H9 (cell line): Measurements from ENCODE around the gene SLC2A4RG. TPM values are rescaled to one million over a fixed set of nuclear protein-coding genes. Genes with fewer than 3 reads are reported as not detected.
A peak's percentile ranks its signal among the peaks of the same experiment; 100 is the strongest.

ENCODE experiments used
- DNase-seq: peaks from one replicate; pipeline ENCODE4 v3.0.0-alpha.2; 2017
- H2AFZ ChIP-seq: one replicate; pipeline ENCODE4 v1.6.1; 2013; ENCODE audit warnings: mild to moderate bottlenecking, low read length, control low read depth, moderate library complexity
- H2AK5ac ChIP-seq: 2 replicates; pipeline ENCODE4 v1.6.1; 2013; ENCODE audit warnings: low read length, control low read depth, mixed read lengths; ENCODE audit not compliant: insufficient read length
- H2BK120ac ChIP-seq: one replicate; pipeline ENCODE4 v1.6.1; 2013; ENCODE audit warnings: low read depth, mild to moderate bottlenecking, low read length, control low read depth, inconsistent platforms; ENCODE audit not compliant: poor library complexity, severe bottlenecking
- H2BK12ac ChIP-seq: 2 replicates; pipeline ENCODE4 v1.6.1; 2013; ENCODE audit warnings: low read length, control low read depth, mixed read lengths, low read depth; ENCODE audit not compliant: insufficient read length
- H2BK15ac ChIP-seq: 2 replicates; pipeline ENCODE4 v1.6.1; 2013; ENCODE audit warnings: low read depth, low read length, control low read depth
- H2BK20ac ChIP-seq: one replicate; pipeline ENCODE4 v1.6.1; 2013; ENCODE audit warnings: low read depth, mild to moderate bottlenecking, low read length, control low read depth, inconsistent platforms; ENCODE audit not compliant: poor library complexity, severe bottlenecking
- H2BK5ac ChIP-seq: 2 replicates; pipeline ENCODE4 v1.6.1; 2013; ENCODE audit warnings: low read length, control low read depth, mixed read lengths; ENCODE audit not compliant: insufficient read length
- H3K14ac ChIP-seq: 2 replicates; pipeline ENCODE4 v1.6.1; 2013; ENCODE audit warnings: low read length, control low read depth; ENCODE audit not compliant: insufficient read depth
- H3K18ac ChIP-seq: 2 replicates; pipeline ENCODE4 v1.6.1; 2013; ENCODE audit warnings: low read depth, mild to moderate bottlenecking, mixed read lengths, low read length, control low read depth; ENCODE audit not compliant: insufficient read length
- H3K23ac ChIP-seq: 2 replicates; pipeline ENCODE4 v1.6.1; 2013; ENCODE audit warnings: low read length, control low read depth, mixed read lengths, low read depth; ENCODE audit not compliant: insufficient read length
- H3K23me2 ChIP-seq: 2 replicates; pipeline ENCODE4 v1.6.1; 2013; ENCODE audit warnings: low read depth, mild to moderate bottlenecking, mixed read lengths, low read length, control low read depth; ENCODE audit not compliant: insufficient read length, poor library complexity, severe bottlenecking
- H3K27ac ChIP-seq: 2 replicates; pipeline ENCODE4 v1.5.1; 2013; ENCODE audit warnings: low read length, control low read depth, mixed read lengths, low read depth; ENCODE audit not compliant: insufficient read length
- H3K27me3 ChIP-seq: 2 replicates; pipeline ENCODE4 v1.6.1; 2013; ENCODE audit warnings: low read length, control low read depth, inconsistent platforms; ENCODE audit not compliant: insufficient read depth
- H3K4ac ChIP-seq: 2 replicates; pipeline ENCODE4 v1.6.1; 2013; ENCODE audit warnings: low read depth, mild to moderate bottlenecking, control low read depth, inconsistent platforms, low read length, moderate library complexity
- H3K4me1 ChIP-seq: 2 replicates; pipeline ENCODE4 v1.6.1; 2013; ENCODE audit warnings: low read length, control low read depth, inconsistent platforms; ENCODE audit not compliant: insufficient read depth
- H3K4me2 ChIP-seq: 2 replicates; pipeline ENCODE4 v1.6.1; 2013; ENCODE audit warnings: low read length, control low read depth, mixed read lengths; ENCODE audit not compliant: insufficient read length, insufficient read depth
- H3K56ac ChIP-seq: 2 replicates; pipeline ENCODE4 v1.6.1; 2013; ENCODE audit warnings: low read depth, mild to moderate bottlenecking, mixed read lengths, low read length, control low read depth; ENCODE audit not compliant: insufficient read length
- H3K79me1 ChIP-seq: 2 replicates; pipeline ENCODE4 v1.6.1; 2013; ENCODE audit warnings: low read depth, mild to moderate bottlenecking, moderate library complexity, low read length, control low read depth, inconsistent platforms; ENCODE audit not compliant: insufficient read depth, poor library complexity, severe bottlenecking
- H3K79me2 ChIP-seq: 2 replicates; pipeline ENCODE4 v1.6.1; 2013; ENCODE audit warnings: low read length, control low read depth, inconsistent platforms; ENCODE audit not compliant: insufficient read depth
- H3K9ac ChIP-seq: 2 replicates; pipeline ENCODE4 v1.6.1; 2013; ENCODE audit warnings: low read length, control low read depth, mixed read lengths; ENCODE audit not compliant: insufficient read length; ENCODE audit errors: extremely low read depth
- H3K9me3 ChIP-seq: one replicate; pipeline ENCODE4 v1.6.1; 2013; ENCODE audit warnings: low read depth, low read length, inconsistent platforms; ENCODE audit not compliant: control insufficient read depth
- H3T11ph ChIP-seq: one replicate; pipeline ENCODE4 v1.6.1; 2013; ENCODE audit warnings: mild to moderate bottlenecking, low read length, control low read depth, inconsistent platforms
- H4K20me1 ChIP-seq: one replicate; pipeline ENCODE4 v1.6.1; 2013; ENCODE audit not compliant: control insufficient read depth, insufficient read length, insufficient read depth
- H4K5ac ChIP-seq: 2 replicates; pipeline ENCODE4 v1.6.1; 2013; ENCODE audit warnings: low read depth, mild to moderate bottlenecking, mixed read lengths, low read length, control low read depth; ENCODE audit not compliant: insufficient read length
- H4K8ac ChIP-seq: replicated peaks from 2 replicates; pipeline ENCODE4 v1.6.1; 2013; ENCODE audit warnings: low read length, control low read depth, mixed read lengths, low read depth; ENCODE audit not compliant: insufficient read length
- H4K91ac ChIP-seq: 2 replicates; pipeline ENCODE4 v1.6.1; 2013; ENCODE audit warnings: low read depth, mild to moderate bottlenecking, moderate library complexity, mixed read lengths, low read length, control low read depth; ENCODE audit not compliant: insufficient read length
- H3K27ac Mint-ChIP-seq, 3 experiments: 2 replicates in 2 of 3; 3 replicates in 1 of 3; pipeline ENCODE4 v1.8.0; 2020 to 2021; ENCODE audit warnings: mixed read lengths in 3 of 3, mild to moderate bottlenecking in 1 of 3, moderate library complexity in 1 of 3
- H3K27me3 Mint-ChIP-seq: 2 replicates; pipeline ENCODE4 v1.8.0; 2021; ENCODE audit warnings: low read depth, mild to moderate bottlenecking, moderate library complexity, mixed read lengths
- H3K36me3 Mint-ChIP-seq, 3 experiments: 2 replicates in 2 of 3; 3 replicates in 1 of 3; pipeline ENCODE4 v1.8.0; 2020 to 2021; ENCODE audit warnings: low read depth in 3 of 3, mixed read lengths in 3 of 3; ENCODE audit not compliant: insufficient read depth in 1 of 3
- H3K4me1 Mint-ChIP-seq, 2 experiments: 2 replicates each; pipeline ENCODE4 v1.8.0; 2020; ENCODE audit warnings: mixed read lengths in 2 of 2
- H3K4me3 Mint-ChIP-seq, 2 experiments: 2 replicates in 1 of 2; 3 replicates in 1 of 2; pipeline ENCODE4 v1.8.0; 2020 to 2021; ENCODE audit warnings: mild to moderate bottlenecking in 2 of 2, mixed read lengths in 2 of 2, moderate library complexity in 1 of 2
- H3K9me3 Mint-ChIP-seq, 2 experiments: 2 replicates in 1 of 2; 3 replicates in 1 of 2; pipeline ENCODE4 v1.8.0; 2020; ENCODE audit warnings: mild to moderate bottlenecking in 2 of 2, mixed read lengths in 2 of 2, moderate library complexity in 1 of 2
- WGBS: extraction: QIAGEN DNeasy Blood & Tissue Kit; methylation state at CpG from one replicate; pipeline ENCODE4 v1.1.7; 2013; ENCODE audit warnings: missing lambda C conversion rate, low lambda C conversion rate, mixed read lengths; ENCODE audit not compliant: insufficient read length; ENCODE audit errors: extremely low coverage; 5-methylcytosine and 5-hydroxymethylcytosine counted together
- total RNA-seq: library from RNA; stranded (reverse); gene quantifications from 2 replicates; pipeline ENCODE4 v1.2.1, GENCODE V29; 2021
- TF ChIP-seq, protein P1 (sequence below): fragments of 200-600 bp; sonication (generic); conservative IDR thresholded peaks from 3 replicates; pipeline ENCODE4 v1.8.0; 2021; ENCODE audit warnings: antibody characterized with exemption, mild to moderate bottlenecking

Gene SLC2A4RG
- total RNA-seq, 1 experiment from 2014 or later: 43.9 TPM

GRCh38 chr20:63750807-63751470 lies 11.4 kb downstream of the SLC2A4RG start:
- no peaks in the 10 kb centered on the region; the same call in 1 of the 2 replicates for H3K4me1 ChIP-seq
- H3K79me1 ChIP-seq: no peaks in the 10 kb centered on the region
- no peak overlapping the region for H4K5ac ChIP-seq
- H2AFZ ChIP-seq: no peak overlapping the region
- peak overlapping the region; percentile 46 for H3K18ac ChIP-seq
- no peak overlapping the region for H4K91ac ChIP-seq
- H3K27me3 ChIP-seq: no peaks in the 10 kb centered on the region
- no peak overlapping the region for H2BK120ac ChIP-seq
- H3K4me1 Mint-ChIP-seq: peaks cover 14 to 22% of the 10 kb centered on the region in 2 experiments
- no peak overlapping the region; the same call in 1 of the 2 replicates for H3K14ac ChIP-seq
- H3K4ac ChIP-seq: no peak overlapping the region
- H2BK15ac ChIP-seq: no peak overlapping the region
- no peak overlapping the region for H3K23ac ChIP-seq
- no peak overlapping the region for H2AK5ac ChIP-seq
- H3K9me3 Mint-ChIP-seq: no peaks in the 10 kb centered on the region
- no peak overlapping the region for H3K4me2 ChIP-seq
- H2BK12ac ChIP-seq: no peak overlapping the region
- no peak overlapping the region for H4K8ac ChIP-seq
- no peaks in the 10 kb centered on the region for H4K20me1 ChIP-seq
- no peak overlapping the region for H2BK20ac ChIP-seq
- H2BK5ac ChIP-seq: no peak overlapping the region
- H3K36me3 Mint-ChIP-seq: peaks cover 0 to 2% (median 0%) of the 10 kb centered on the region in 3 experiments; a peak in 1 of 7 replicates
- H3K4me3 Mint-ChIP-seq: no peak overlapping the region
- H3K27me3 Mint-ChIP-seq: no peaks in the 10 kb centered on the region
- no CpG with 5 or more reads among the region's 26 CpGs for WGBS
- H3K23me2 ChIP-seq: no peaks in the 10 kb centered on the region
- H3K9me3 ChIP-seq: no peaks in the 10 kb centered on the region
- peak overlapping the region; percentile 23 to 84 (median 59); a peak in 4 of 7 replicates for H3K27ac Mint-ChIP-seq
- H3K27ac ChIP-seq: no peak overlapping the region
- H3T11ph ChIP-seq: no peak overlapping the region
- H3K56ac ChIP-seq: no peak overlapping the region
- no peaks in the 10 kb centered on the region for H3K79me2 ChIP-seq
- TF ChIP-seq, protein P1, sequence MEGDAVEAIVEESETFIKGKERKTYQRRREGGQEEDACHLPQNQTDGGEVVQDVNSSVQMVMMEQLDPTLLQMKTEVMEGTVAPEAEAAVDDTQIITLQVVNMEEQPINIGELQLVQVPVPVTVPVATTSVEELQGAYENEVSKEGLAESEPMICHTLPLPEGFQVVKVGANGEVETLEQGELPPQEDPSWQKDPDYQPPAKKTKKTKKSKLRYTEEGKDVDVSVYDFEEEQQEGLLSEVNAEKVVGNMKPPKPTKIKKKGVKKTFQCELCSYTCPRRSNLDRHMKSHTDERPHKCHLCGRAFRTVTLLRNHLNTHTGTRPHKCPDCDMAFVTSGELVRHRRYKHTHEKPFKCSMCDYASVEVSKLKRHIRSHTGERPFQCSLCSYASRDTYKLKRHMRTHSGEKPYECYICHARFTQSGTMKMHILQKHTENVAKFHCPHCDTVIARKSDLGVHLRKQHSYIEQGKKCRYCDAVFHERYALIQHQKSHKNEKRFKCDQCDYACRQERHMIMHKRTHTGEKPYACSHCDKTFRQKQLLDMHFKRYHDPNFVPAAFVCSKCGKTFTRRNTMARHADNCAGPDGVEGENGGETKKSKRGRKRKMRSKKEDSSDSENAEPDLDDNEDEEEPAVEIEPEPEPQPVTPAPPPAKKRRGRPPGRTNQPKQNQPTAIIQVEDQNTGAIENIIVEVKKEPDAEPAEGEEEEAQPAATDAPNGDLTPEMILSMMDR: no peak
- H3K9ac ChIP-seq: no peak overlapping the region
- DNase-seq: peak; percentile 55
